GM19328 (cell line): Measurements from ENCODE around the gene STPG1.

Source experiments
- ATAC-seq: cut with Tn5 transposase; IDR thresholded peaks from one replicate; pipeline ENCODE4 v1.9.1; 2021; ENCODE audit warnings: mild to moderate bottlenecking, moderate library complexity; ENCODE audit not compliant: unreplicated experiment

STPG1 gene

DNA sequence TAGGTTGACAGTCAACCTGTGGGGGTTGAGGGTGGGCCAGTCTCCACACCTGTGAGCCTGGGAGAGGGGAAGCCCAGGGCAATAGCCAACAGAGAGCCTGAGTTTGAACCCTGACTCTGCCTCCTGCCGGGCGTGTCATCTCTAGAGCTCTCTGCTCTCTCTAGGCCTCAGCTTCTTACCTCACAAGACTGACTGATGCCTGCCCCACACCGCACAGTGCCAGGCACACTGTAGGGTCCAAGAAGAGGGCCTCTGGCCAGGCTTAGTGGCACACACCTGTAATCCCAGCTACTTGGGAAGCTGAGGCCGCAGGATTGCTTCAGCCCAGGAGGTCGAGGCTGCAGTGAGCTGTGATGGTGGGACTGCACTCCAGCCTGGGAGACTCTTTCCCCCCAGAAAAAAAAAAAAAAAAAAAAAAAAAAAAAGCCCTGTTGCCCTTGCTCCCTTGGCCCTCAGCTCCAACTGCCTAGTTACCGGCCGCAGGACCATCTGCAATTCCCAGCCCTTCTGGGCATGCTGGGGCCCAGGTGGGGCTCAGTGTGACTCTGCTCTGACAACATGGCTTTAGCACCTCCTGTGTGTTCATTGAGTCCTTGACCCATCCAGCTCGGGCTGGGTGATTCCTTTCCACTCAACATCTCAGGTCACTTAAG lies 69.4 kb downstream of the STPG1 start:
- ATAC-seq = no peak

DNA sequence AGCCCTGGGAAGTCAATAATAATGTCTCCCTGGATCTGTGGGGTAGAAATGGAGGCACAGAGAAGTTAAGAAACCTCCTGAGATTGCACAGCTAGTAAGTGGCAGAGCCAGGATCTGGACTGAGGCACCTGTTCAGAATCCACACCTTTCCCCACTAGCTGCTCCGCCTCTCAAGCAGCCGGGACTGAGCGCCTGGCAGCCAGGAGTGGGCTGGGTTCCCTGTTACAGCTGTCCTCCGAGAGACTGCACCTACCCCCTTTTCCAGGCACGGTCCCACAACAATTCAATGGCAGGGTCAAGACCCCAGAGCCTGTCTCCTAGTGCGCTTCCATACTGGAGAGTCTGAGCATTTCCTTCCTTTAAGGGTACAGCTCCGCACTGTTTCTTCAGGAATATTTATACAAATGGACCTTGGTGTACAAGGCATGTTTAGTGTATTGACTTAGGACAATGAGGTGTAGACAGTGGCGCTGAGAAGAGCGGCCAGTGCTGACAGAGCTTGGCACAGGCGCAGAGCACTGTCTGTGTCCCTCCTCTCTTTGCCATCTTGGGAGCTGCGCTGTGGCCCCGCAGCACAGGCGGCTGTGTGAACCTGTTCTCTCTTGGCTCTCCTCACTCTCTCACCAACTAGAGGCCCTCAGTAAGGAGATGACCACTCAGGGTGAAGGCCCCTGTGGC lies 70.0 kb downstream of the STPG1 start:
- ATAC-seq = no peak

GRCh38 chr1:24341260-24341659 lies 72.3 kb downstream of the STPG1 start:
- ATAC-seq = no peak

DNA sequence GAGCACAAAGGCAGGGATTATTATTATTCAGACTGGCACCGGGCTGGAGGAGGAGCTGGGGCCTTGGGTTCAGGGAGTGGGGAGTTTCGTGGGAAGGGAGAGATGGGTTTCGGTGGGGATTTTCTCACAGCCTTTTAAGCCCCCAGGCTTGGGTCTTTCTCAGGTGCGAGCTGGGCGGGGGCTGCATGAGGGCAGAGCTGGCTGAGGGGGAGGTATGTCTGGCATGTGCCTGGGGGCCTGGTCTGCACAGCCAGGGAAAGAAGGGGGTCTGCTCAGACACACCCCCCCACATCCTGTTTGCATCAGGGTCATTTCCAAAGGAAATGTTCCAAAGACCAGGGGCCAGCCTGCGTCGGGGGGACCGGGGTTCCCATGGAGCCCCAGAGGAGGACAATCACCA lies 72.8 kb downstream of the STPG1 start:
- ATAC-seq = no peak

GRCh38 chr1:24339996-24340395 lies 73.6 kb downstream of the STPG1 start:
- ATAC-seq = no peak

DNA sequence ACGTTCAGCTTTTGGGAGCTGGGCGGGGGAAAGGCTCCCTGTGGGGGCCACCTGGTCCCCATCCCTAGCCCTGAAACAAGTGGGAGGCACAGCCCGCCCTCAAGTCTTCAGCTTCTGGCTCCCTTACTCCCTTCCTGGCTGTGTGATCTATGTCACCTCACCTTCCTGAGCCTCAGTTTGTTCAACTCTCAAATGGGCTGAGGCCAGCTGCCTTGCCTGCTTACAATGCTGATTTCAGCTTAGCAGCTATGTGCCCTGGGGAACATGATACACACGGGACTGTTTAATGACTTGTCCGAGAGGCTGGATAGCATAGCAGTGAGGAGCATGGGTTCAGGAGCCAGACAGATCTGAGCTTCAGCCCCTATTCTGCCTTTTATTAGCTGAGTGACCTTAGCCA lies 75.1 kb downstream of the STPG1 start:
- no peak for ATAC-seq

DNA sequence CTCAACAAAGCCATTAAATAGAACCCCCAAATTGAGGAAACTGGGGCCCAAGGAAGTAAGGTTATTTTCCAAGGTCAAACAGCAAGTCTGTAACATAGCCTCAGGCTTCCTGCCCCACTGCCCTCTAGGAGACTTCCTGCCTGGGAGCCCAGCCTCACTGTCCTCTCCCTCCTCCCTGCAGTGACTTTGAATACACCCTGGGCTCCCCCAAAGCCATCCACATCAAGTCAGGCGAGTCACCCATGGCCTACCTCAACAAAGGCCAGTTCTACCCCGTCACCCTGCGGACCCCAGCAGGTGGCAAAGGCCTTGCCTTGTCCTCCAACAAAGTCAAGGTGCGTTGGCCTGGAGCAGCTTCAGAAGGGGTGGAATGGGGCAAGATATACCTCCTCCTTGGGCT lies 76.1 kb downstream of the STPG1 start:
- ATAC-seq = no peak

GRCh38 chr1:24336075-24336474 lies 77.5 kb downstream of the STPG1 start:
- ATAC-seq = no peak

- no peak for ATAC-seq
These were observed 81.5 kb downstream of the STPG1 start for GRCh38 chr1:24331961-24332673.

- no peak for ATAC-seq
These were observed 83.6 kb downstream of the STPG1 start for GRCh38 chr1:24329797-24330543.

DNA sequence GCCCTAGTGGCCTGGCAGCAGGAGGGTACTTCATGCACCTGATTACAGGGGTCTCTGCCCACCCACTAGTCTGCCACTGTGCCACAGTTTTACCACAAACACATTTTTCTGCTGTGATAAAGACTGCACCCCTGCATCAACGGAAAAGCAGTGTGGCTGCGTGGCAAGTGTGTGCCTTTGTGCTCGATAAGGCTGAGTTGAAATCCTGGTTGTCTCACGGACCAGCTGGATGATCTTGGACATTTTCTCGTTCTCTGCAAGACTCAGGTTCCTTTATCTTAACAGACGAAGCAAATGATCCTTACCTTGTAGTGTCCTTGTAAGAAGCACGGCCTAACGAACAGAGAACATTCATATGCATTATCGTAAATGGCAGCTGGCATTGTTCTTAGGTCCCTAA lies 84.3 kb downstream of the STPG1 start:
- ATAC-seq = no peak

DNA sequence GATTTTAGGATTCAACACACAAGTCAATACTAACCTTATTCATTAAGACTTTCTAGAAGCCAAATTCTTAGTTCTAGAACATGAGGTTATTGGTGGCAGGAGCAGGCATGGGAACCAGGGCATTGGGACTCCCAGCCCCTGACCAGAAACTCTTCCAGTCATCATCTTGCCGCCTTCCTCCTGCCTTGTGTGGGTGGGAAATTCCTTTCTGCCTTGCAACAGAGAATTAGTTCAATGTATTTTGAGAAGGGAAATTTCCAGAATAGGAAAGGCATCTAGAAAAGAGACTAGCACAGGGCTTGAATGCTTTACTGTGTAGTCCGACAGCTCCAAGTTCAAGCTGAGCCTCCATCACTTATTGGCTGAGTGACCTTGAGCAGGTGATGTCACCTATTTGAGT lies 85.7 kb downstream of the STPG1 start:
- no peak for ATAC-seq

DNA sequence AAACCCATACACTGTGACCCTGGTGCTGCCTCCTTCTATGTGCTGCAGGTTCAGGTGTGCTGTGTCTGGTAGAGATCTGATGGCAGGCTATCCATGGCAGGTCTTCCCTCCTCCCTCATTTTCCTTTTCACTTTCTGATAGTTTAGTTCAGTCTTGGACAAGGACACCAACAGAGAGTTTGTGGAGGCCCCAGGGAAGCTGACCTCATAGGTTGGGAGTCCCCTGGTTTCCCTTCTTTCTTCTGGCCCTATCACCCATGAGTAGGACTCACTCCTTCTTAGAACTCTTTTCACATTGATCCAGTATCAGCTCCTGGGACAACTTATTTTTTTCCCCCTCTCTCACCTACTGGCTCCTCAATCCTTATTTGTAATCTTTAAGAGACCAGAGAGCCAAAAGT lies 86.1 kb downstream of the STPG1 start:
- ATAC-seq = no peak

DNA sequence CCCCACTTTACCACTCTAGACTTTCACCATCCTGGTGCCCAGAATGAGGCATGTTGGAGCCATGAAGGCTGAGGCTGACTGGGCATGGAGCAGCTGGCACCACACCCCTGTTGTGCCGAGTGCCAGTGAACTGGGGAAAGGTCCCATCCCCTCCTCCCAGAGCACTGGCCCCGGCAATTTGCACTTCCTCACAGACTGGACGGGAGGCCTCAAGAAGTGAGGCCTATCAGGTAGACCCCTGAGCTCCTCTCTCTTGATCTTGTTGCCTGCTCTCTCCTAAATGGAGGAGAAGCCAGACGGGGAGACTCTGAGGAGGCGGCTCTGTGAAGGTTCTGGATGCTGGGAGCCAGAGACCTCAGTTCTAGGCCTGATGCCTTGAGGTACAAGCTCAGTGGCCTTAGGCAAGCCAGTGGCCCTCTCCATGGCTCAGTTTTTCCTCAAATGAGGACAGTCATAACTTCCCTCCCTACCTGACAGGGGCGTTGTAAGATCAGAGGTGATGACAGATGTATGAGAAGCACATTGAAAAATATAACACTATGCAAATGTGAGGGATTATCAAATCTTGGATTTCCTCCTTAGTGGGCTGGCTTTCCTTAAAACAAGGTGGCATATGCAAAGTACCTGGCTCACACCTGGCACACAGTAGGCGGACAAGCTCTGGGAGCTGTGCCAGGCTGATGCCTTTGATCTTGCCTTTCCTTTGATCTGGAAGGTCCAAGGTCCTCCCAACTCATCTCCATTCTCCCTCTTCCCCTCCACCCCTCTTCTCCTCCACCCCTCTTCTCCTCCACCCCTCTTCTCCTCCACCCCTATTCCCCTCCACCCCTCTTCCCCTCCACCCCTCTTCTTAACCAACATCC lies 87.8 kb downstream of the STPG1 start:
- ATAC-seq = no peak

DNA sequence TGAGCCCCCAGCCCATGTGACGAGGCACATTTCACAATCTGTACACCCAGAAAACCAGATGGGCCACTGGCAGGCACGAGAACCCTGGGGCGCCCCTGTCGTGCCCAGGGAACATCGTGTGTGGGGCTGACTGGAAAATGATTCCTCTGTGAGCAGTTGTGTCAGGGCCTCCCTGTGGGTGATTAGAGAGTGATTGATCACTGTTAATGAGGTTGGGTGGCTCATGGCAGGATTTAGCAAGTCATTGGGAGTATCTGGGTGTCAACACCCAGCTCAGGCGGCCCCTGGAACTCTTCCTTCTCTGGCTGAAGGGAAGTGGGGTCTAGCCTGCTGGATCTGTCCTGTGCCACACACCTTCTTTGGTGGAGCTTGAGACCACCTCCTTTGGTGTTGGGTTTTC lies 88.7 kb downstream of the STPG1 start:
- no peak for ATAC-seq

- ATAC-seq = no peak
These were observed 90.3 kb downstream of the STPG1 start for GRCh38 chr1:24323281-24323680.

- no peak for ATAC-seq
These were observed 91.0 kb downstream of the STPG1 start for GRCh38 chr1:24322470-24323177.

GRCh38 chr1:24321697-24322469 lies 91.7 kb downstream of the STPG1 start:
- no peak for ATAC-seq

DNA sequence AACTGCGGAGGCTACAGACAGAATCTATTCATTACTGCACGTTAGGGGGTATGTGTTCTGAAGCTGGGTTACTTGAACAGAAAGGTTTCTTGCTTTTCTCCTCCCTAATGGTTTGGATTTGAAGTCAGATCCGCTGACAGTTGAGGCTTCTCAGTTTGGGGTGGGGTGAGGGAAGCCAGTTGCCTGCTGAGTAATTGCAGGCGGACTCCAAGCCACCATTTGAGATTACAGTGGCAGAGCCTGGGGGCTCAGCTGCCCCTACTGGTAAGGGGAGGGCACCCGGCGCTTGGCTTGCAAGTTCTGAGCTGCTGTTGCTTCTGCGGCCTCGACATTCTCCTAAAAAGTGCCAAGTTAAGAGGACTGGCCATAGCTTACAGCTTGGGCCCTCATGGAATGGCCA lies 92.5 kb downstream of the STPG1 start:
- no peak for ATAC-seq
